Right lobe of liver (tissue), 6 donors: Measurements from ENCODE around the gene RASAL2. TPM values are rescaled to one million over a fixed set of nuclear protein-coding genes. Genes with fewer than 3 reads are reported as not detected.
"Not testable (repeated sequence)": the region's sequence is repeated elsewhere in the genome, so short reads cannot be mapped to it uniquely, and the experiment has no call there.

Experiments
- ATAC-seq, 4 donors: fragments of 200-7000 bp; cut with Tn5 transposase; one replicate each; pipeline ENCODE4 v1.9.1; 2020; ENCODE audit warnings: mild to moderate bottlenecking in 4 of 4, moderate library complexity in 4 of 4
- DNase-seq, 3 donors: peaks; one replicate each; pipeline ENCODE4 v3.0.0-alpha.2; 2020
- H3K27ac ChIP-seq, 3 donors: fragments of 200-600 bp; one replicate each; pipeline ENCODE4 v1.8.0; 2022
- H3K27me3 ChIP-seq, 2 donors: fragments of 200-600 bp; one replicate each; pipeline ENCODE4 v1.8.0; 2022
- H3K36me3 ChIP-seq, 4 donors: fragments of 200-600 bp; sonication (generic) in 1 of 4; one replicate each; pipeline versions ENCODE4 v1.5.1 to v1.8.0; 2017 to 2022; ENCODE audit warnings: control low read depth in 1 of 4
- H3K4me1 ChIP-seq, 4 donors: fragments of 200-600 bp; sonication (generic) in 1 of 4; one replicate each; pipeline versions ENCODE4 v1.5.1 to v1.8.0; 2017 to 2022; ENCODE audit warnings: control low read depth in 1 of 4
- H3K4me3 ChIP-seq, 3 donors: fragments of 200-600 bp; one replicate each; pipeline ENCODE4 v1.8.0; 2022
- H3K9me3 ChIP-seq, 4 donors: fragments of 200-600 bp; sonication (generic) in 1 of 4; one replicate each; pipeline versions ENCODE4 v1.5.1 to v1.8.0; 2017 to 2022; ENCODE audit warnings: control low read depth in 1 of 4
- POLR2A ChIP-seq: fragments of 450-650 bp; IDR thresholded peaks from one replicate; pipeline ENCODE4 v1.6.1; 2017; ENCODE audit warnings: antibody characterized with exemption, mild to moderate bottlenecking
- WGBS: methylation state at CpG from one replicate; pipeline ENCODE4 v1.1.6; 2018; ENCODE audit warnings: low coverage, low lambda C conversion rate; ENCODE audit not compliant: insufficient coverage; ENCODE audit errors: missing lambda C conversion rate; 5-methylcytosine and 5-hydroxymethylcytosine counted together
- intact Hi-C, 2 donors: fragments of 100-400 bp; cut with DNase I; formaldehyde crosslinking; loops; one replicate each; pipeline versions ENCODE4 v1.11.2 to v1.14.1; 2022
- total RNA-seq, 6 experiments: library from RNA; depleted of rRNA in 2 of 6; stranded (reverse); fragments of >200 nt in 2 of 6; fragmentation: NEBNext Ultra II Directional in 3 of 6; extraction: Animal tissue kit (Norgen Biotek cat#: 25700) in 3 of 6; gene quantifications; one replicate each; pipeline versions ENCODE4 v1.1.0 to v1.2.4, GENCODE V29; 2016 to 2023
- TF ChIP-seq, protein P1 (sequence below), 4 donors: fragments of 200-600 bp in 3 of 4; fragments of 450-650 bp in 1 of 4; IDR thresholded peaks; one replicate each; pipeline versions ENCODE4 v1.5.1 to v1.8.0; 2016 to 2022; ENCODE audit warnings: antibody characterized with exemption in 4 of 4, mild to moderate bottlenecking in 2 of 4
- donor health status: DM: no; HTN: yes; CAD: no.
- donor health status: DM: no; HTN: no; CAD: no.
- donor health status: DM: no; HTN: no; CAD: no.
- donor health status: DM: no; HTN: yes; CAD: no.
- donor health status: DM: no; HTN: yes; CAD: no.

Gene RASAL2
- total RNA-seq, 6 experiments from 2014 or later = 3.6 to 6.0 (median 5.2) TPM

DNA sequence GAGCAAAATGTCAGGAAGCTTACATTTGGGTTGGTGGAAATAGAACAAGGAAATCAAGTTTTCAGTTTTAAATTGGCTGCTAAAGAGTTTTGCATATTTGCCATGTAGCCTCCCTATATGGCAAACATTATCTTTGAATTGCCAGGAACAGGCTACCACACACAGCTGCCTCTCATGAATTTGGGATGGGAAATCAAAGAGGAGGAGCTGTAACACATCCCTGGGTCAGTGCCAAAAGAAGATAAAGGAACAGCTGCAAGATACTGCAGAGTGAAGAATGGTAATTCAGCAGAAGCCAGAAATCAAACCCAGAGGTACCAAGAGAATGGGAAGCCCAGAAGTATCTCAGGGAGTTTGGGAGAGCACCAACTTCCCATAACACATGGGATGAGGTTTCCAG, 18.6 kb upstream of the RASAL2 start:
- H3K9me3 ChIP-seq = no peaks in the 10 kb centered on the region
- ATAC-seq = no peak
- no peak overlapping the region for H3K27ac ChIP-seq
- no peaks in the 10 kb centered on the region for H3K27me3 ChIP-seq
- H3K4me1 ChIP-seq = no peaks in the 10 kb centered on the region
- H3K36me3 ChIP-seq = no peaks in the 10 kb centered on the region
- intact Hi-C loops = no loop called here
- H3K4me3 ChIP-seq = no peak overlapping the region
- no peak for TF ChIP-seq POLR2A
- TF ChIP-seq, protein P1, sequence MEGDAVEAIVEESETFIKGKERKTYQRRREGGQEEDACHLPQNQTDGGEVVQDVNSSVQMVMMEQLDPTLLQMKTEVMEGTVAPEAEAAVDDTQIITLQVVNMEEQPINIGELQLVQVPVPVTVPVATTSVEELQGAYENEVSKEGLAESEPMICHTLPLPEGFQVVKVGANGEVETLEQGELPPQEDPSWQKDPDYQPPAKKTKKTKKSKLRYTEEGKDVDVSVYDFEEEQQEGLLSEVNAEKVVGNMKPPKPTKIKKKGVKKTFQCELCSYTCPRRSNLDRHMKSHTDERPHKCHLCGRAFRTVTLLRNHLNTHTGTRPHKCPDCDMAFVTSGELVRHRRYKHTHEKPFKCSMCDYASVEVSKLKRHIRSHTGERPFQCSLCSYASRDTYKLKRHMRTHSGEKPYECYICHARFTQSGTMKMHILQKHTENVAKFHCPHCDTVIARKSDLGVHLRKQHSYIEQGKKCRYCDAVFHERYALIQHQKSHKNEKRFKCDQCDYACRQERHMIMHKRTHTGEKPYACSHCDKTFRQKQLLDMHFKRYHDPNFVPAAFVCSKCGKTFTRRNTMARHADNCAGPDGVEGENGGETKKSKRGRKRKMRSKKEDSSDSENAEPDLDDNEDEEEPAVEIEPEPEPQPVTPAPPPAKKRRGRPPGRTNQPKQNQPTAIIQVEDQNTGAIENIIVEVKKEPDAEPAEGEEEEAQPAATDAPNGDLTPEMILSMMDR (IDR thresholded peaks at IDR 0.05) = no peak
- DNase-seq = no peak

DNA sequence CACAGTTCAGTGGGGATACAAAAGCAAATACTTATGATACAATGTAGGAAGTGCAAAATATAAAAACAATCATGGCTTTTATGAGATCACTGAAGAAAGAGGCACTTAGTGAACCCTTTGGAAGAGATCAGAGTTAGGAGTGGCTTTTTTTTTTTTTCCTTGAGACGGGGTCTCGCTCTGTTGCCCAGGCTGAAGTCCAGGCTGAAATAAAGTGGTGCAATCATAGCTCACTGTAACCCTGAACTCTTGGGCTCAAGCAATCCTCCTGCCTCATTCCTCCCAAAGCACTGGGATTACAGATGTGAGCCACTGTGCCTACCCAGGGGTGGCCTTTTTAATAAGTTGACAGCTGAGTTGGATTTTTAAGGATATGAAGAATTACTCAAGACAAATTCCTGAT, 17.3 kb upstream of the RASAL2 start:
- intact Hi-C loops = no loop called here
- 20% methylated on average over 1 of the region's 2 CpGs for WGBS
- H3K27ac ChIP-seq = no peak overlapping the region

GRCh38 chr1:178077917-178078316, 16.0 kb upstream of the RASAL2 start:
- no peaks in the 10 kb centered on the region for H3K27me3 ChIP-seq
- intact Hi-C loops = no loop called here
- DNase-seq = no peak
- no peak overlapping the region for H3K27ac ChIP-seq
- no peaks in the 10 kb centered on the region for H3K9me3 ChIP-seq
- H3K4me1 ChIP-seq = no peaks in the 10 kb centered on the region
- TF ChIP-seq POLR2A = no peak
- no peak for ATAC-seq
- no peak overlapping the region for H3K4me3 ChIP-seq
- no peaks in the 10 kb centered on the region for H3K36me3 ChIP-seq

More for the DNA sequence above, 17.3 kb upstream of the RASAL2 start:
- no peak for TF ChIP-seq POLR2A
- TF ChIP-seq, protein P1 (IDR thresholded peaks at IDR 0.05) = no peak
- ATAC-seq = no peak
- no peak for DNase-seq
- H3K4me1 ChIP-seq = no peaks in the 10 kb centered on the region
- no peaks in the 10 kb centered on the region for H3K36me3 ChIP-seq
- no peaks in the 10 kb centered on the region for H3K27me3 ChIP-seq
- no peak overlapping the region for H3K4me3 ChIP-seq
- no peaks in the 10 kb centered on the region for H3K9me3 ChIP-seq

DNA sequence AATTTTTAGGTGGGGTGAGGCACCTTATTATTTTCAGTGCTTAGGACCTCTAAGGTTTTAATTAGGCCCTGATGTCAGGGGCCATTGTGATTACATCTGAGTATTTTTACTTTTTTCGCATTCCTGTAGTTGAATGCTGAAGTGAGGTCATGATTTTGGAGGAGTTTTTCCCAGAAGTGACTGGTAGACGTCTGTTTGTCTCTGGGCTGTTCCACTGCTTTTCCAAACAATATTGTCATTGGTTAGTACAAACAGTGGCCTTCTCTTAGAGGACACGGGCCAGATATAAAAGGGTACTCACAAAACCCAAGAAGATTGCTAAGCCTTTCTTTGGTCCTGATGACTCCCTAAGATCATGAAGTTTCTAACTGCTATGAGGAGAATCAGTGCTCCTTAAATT, 7.6 kb upstream of the RASAL2 start:
- no peak for TF ChIP-seq POLR2A
- Histone ChIP-seq H3K4me1 (no peaks in the 10 kb centered on the region), H3K36me3 (no peaks in the 10 kb centered on the region), H3K4me3 (no peak overlapping the region), H3K9me3 (no peaks in the 10 kb centered on the region), H3K27ac (no peak overlapping the region), H3K27me3 (no peaks in the 10 kb centered on the region)
- ATAC-seq = no peak
- no peak for DNase-seq
- intact Hi-C loops = no loop called here
- 65% methylated on average over 3 of the region's 3 CpGs for WGBS

- intact Hi-C loops = no loop called here
- peak in 1 of 4 donors; percentile 24 for ATAC-seq
- no peak for TF ChIP-seq POLR2A
- TF ChIP-seq, protein P1 (IDR thresholded peaks at IDR 0.05) = no peak
Observed at GRCh38 chr1:178086766-178087165, 7.1 kb upstream of the RASAL2 start.

DNA sequence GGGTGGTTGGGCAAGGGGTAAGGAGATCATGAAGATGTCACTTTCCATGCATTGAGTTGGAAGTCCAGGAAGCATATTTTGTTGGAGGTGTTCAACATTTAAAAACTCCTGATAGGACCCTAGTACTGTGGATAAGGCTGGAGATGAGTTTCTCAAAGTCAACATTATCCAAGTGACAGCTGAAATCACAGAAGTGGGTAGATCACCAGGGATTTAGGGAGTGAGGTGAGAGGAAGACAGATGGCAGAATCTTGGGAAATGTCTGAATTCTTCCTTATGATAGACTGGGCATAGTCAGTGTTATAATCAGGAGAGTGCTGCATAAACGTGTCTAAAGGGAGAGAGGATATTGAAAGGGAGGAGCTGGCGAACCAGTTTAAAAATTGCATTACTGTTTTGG, 5.3 kb upstream of the RASAL2 start:
- Histone ChIP-seq H3K9me3 (no peaks in the 10 kb centered on the region), H3K27ac (no peak overlapping the region), H3K4me1 (no peaks in the 10 kb centered on the region), H3K4me3 (no peak overlapping the region), H3K36me3 (no peaks in the 10 kb centered on the region), H3K27me3 (no peaks in the 10 kb centered on the region)
- intact Hi-C loops = no loop called here
- WGBS = 50% methylated on average over 2 of the region's 2 CpGs
- ATAC-seq = no peak
- no peak for TF ChIP-seq POLR2A
- TF ChIP-seq, protein P1 (IDR thresholded peaks at IDR 0.05) = no peak
- DNase-seq = no peak

More at GRCh38 chr1:178086766-178087165, 7.1 kb upstream of the RASAL2 start:
- no peaks in the 10 kb centered on the region for H3K4me1 ChIP-seq
- H3K27ac ChIP-seq = no peak overlapping the region
- no peaks in the 10 kb centered on the region for H3K27me3 ChIP-seq
- H3K36me3 ChIP-seq = no peaks in the 10 kb centered on the region
- H3K9me3 ChIP-seq = no peaks in the 10 kb centered on the region
- 45% methylated on average over 4 of the region's 4 CpGs for WGBS
- H3K4me3 ChIP-seq = no peak overlapping the region
- DNase-seq = no peak

GRCh38 chr1:178091454-178091853, 2.5 kb upstream of the RASAL2 start:
- ATAC-seq, intact Hi-C loops, H3K36me3 ChIP-seq, DNase-seq, H3K4me3 ChIP-seq, H3K4me1 ChIP-seq, H3K9me3 ChIP-seq, H3K27me3 ChIP-seq, H3K27ac ChIP-seq: not testable (repeated sequence)
- WGBS = 92% methylated on average over 4 of the region's 4 CpGs
